ENCODE measurements around the gene ECHDC3.

Gene ECHDC3

DNA sequence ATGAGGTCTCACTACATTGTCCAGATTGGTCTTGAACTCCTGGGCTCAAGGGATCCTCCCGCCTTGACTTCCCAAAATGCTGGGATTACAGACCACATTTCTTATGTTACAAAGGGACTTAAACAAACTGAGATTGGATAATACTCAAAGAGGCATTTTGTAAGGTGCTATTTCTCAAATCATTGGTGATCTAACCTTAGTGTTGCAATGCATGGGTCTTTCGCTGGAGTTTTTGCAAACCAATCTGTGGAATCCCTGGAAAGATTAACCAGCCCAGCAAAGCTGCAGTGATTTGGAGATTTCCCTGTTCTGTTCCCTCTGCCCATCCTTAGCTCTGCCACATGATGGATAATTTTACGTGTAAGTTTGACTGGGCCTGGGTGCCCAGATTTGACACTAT lies 20.4 kb upstream of the ECHDC3 start:
- peaks cover 24% of the 10 kb centered on the region for H3K4me1 Mint-ChIP-seq
- peaks cover 14% of the 10 kb centered on the region for H3K9me3 Mint-ChIP-seq
- H3K27me3 Mint-ChIP-seq (ENCODE audit: low read depth, poor library complexity): no peaks in the 10 kb centered on the region
- no peaks in the 10 kb centered on the region for H3K36me3 Mint-ChIP-seq (ENCODE audit: low read depth)
- DNase-seq: no peak
- H3K27ac Mint-ChIP-seq: no peak overlapping the region
- H3K4me3 Mint-ChIP-seq: no peak overlapping the region
- TF ChIP-seq, protein P1, sequence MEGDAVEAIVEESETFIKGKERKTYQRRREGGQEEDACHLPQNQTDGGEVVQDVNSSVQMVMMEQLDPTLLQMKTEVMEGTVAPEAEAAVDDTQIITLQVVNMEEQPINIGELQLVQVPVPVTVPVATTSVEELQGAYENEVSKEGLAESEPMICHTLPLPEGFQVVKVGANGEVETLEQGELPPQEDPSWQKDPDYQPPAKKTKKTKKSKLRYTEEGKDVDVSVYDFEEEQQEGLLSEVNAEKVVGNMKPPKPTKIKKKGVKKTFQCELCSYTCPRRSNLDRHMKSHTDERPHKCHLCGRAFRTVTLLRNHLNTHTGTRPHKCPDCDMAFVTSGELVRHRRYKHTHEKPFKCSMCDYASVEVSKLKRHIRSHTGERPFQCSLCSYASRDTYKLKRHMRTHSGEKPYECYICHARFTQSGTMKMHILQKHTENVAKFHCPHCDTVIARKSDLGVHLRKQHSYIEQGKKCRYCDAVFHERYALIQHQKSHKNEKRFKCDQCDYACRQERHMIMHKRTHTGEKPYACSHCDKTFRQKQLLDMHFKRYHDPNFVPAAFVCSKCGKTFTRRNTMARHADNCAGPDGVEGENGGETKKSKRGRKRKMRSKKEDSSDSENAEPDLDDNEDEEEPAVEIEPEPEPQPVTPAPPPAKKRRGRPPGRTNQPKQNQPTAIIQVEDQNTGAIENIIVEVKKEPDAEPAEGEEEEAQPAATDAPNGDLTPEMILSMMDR (IDR thresholded peaks at IDR 0.05): no peak

DNA sequence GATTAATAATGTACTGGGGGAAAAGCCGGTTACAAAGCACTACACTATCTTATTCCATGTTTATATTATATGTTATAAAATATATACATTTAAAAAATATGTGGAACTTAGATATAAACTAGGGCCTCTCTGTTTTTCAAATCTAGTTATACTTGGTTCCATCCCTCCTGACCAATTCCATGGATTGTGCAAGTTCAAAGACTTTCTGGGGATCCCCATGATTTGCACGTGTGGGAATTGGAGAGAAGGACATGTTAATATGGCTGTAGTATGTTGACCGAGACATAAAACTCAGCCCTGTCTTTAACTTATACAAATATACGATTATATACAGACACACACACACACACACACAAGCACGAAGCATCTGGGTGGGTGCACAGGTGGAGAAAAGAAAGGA lies 18.8 kb upstream of the ECHDC3 start:
- no peaks in the 10 kb centered on the region for H3K36me3 Mint-ChIP-seq (ENCODE audit: low read depth)
- TF ChIP-seq, protein P1 (IDR thresholded peaks at IDR 0.05): no peak
- H3K4me3 Mint-ChIP-seq: no peak overlapping the region
- no peaks in the 10 kb centered on the region for H3K27me3 Mint-ChIP-seq (ENCODE audit: low read depth, poor library complexity)
- peaks cover 14% of the 10 kb centered on the region for H3K9me3 Mint-ChIP-seq
- no peak for DNase-seq
- H3K27ac Mint-ChIP-seq: no peak overlapping the region
- peaks cover 31% of the 10 kb centered on the region for H3K4me1 Mint-ChIP-seq

DNA sequence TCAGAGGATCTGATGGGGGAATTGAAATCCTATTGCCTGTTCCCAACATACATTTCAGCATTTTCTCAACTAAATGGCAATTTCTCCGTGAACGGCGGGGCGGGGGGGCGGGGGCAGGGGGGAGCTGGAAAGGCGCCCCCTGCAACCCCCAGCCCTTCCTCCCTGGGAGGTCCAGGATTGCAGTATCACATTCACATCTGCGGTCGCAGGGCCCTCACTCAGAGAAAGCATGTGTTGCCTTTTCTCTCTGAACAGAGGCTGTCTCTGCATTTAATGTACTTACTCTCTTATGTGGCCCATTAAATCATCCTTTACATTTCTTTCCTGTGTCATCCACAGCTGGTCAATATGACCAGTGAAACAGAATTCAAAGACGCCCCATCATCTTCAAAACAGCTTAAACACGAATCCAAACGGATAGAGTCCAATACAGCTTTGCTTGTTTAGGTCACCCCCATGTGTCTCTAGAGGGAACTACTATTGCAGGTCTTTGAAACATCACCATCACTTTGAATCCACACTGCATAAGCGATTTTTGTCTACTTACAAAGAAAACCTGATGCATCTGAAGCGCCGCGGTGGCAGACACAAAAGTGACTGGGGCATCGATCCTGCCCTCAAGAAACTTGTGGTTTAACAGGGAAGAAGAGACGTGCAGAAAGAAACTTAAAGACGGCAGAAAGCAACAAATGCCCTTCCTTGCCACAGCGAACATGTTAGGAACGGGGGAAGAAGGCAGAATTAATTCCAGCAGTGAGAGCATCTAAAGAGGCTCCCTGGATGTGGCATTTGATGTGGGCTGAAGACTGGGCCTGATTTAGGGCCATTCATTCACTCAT lies 17.0 kb upstream of the ECHDC3 start:
- Mint-ChIP-seq H3K36me3 (ENCODE audit: low read depth) (peaks cover 4% of the 10 kb centered on the region), H3K27me3 (ENCODE audit: low read depth, poor library complexity) (no peaks in the 10 kb centered on the region), H3K4me1 (peaks cover 26% of the 10 kb centered on the region), H3K27ac (no peak overlapping the region), H3K9me3 (peaks cover 25% of the 10 kb centered on the region), H3K4me3 (no peak overlapping the region)
- TF ChIP-seq, protein P1 (IDR thresholded peaks at IDR 0.05): peak; percentile 58
- no peak for DNase-seq

DNA sequence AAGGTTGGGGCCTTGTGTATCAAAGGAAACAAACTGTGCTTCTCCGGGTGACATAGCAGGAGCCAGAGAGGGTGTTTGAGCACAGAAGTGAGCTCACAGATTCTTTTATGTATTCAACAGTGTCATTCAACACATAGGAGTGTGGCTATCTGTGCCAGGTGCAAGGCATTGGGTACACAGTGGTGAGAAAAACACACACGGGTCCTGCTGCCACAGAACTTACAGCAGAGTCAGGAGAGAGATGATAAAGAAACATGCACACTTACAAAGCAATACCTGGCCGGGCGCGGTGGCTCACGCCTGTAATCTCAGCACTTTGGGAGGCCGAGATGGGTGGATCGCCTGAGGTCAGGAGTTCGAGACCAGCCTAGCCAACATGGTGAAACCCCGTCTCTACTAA lies 16.3 kb upstream of the ECHDC3 start:
- no peak overlapping the region for H3K4me3 Mint-ChIP-seq
- H3K9me3 Mint-ChIP-seq: peaks cover 31% of the 10 kb centered on the region
- TF ChIP-seq, protein P1 (IDR thresholded peaks at IDR 0.05): no peak
- no peak for DNase-seq
- peaks cover 24% of the 10 kb centered on the region for H3K4me1 Mint-ChIP-seq
- no peaks in the 10 kb centered on the region for H3K27me3 Mint-ChIP-seq (ENCODE audit: low read depth, poor library complexity)
- peaks cover 9% of the 10 kb centered on the region for H3K36me3 Mint-ChIP-seq (ENCODE audit: low read depth)
- H3K27ac Mint-ChIP-seq: no peak overlapping the region

DNA sequence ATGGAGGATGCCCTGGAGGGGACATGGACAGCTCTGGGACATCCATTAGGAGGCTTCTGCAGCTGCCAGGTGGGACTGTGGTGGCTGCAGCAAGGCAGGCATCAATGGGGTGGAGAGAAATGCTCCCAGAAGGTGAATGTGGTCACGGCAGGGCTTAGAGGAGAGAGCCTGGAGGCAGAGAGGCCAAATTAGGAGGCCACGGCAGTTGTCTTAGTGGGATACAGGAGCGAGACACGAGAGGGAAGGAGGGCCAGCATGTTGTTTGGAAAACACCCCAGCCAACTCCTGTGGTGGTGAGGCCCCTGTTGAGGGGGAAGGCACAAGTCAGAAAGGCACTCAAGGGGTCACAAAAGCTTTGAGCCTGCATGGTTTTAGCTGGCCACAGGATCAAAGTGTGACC lies 14.6 kb upstream of the ECHDC3 start:
- Mint-ChIP-seq H3K4me1 (peaks cover 17% of the 10 kb centered on the region), H3K9me3 (peaks cover 35% of the 10 kb centered on the region), H3K36me3 (ENCODE audit: low read depth) (peaks cover 9% of the 10 kb centered on the region), H3K4me3 (no peak overlapping the region), H3K27ac (no peak overlapping the region), H3K27me3 (ENCODE audit: low read depth, poor library complexity) (no peaks in the 10 kb centered on the region)
- DNase-seq: no peak
- TF ChIP-seq, protein P1 (IDR thresholded peaks at IDR 0.05): no peak

DNA sequence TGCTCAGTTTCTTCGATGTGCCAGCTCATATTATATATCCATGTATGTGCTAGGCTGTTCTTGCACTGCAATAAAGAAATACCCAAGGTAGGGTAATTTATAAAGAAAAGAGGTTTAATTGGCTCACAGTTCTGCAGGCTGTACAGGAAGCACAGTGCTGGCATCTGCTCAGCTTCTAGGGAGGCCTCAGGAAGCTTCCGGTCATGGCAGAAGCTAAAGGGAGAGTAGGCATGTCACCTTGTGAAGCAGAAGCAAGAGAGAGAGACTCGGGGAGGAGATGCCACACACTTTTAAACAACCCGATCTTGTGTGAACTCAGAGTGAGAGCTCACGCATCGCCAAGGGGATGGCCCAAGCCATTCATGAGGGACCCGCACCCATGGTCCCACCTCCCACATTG lies 13.8 kb upstream of the ECHDC3 start:
- H3K9me3 Mint-ChIP-seq: peaks cover 35% of the 10 kb centered on the region
- H3K4me3 Mint-ChIP-seq: no peak overlapping the region
- DNase-seq: no peak
- H3K27ac Mint-ChIP-seq: no peak overlapping the region
- TF ChIP-seq, protein P1 (IDR thresholded peaks at IDR 0.05): no peak
- H3K27me3 Mint-ChIP-seq (ENCODE audit: low read depth, poor library complexity): no peaks in the 10 kb centered on the region
- H3K36me3 Mint-ChIP-seq (ENCODE audit: low read depth): peaks cover 9% of the 10 kb centered on the region
- H3K4me1 Mint-ChIP-seq: peaks cover 17% of the 10 kb centered on the region

All from nephron progenitor cell (in vitro differentiated cells).